ENCODE measurements around the gene STX18. TPM values are rescaled to one million over a fixed set of nuclear protein-coding genes. Genes with fewer than 3 reads are reported as not detected.

STX18 gene
- total and polyA plus RNA-seq, 2 experiments from 2014 or later = 15.9 to 18.1 TPM

DNA sequence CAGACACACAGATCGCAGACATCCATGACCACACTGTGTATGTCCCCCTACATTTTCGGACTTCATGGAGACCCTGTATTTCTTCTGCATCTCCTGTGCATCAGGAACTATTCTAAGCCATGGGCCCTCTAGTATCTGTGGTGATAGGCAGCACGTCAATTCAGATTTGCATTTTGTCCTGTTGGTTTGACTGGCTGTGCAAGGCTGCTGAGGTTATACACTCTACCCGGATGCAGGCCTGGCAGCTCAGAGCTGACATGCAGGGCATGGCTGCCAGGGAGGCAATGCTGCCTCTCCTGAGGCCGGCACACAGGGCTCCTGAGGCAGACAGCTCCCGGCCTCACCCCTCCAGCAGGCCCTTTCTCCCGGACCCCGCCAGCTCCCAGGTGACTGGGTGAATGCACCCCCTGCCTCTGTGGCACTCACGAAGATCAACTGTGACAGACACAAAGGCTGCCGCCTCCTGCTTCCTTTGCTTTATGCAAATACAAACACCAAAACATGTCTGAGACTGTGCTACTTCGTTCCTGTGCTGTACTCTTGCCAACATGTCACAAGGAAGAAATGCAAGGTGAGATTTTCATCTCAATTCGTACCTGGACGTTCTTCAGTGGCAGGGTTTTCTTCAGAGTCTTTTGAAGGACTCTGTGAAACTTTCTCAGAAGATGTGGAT is 103.9 kb downstream of the STX18 start (continued):
- TF ChIP-seq CREB1 (CRISPR knock-in tag; IDR thresholded peaks at IDR 0.05; ENCODE audit: low read depth) = no peak

DNA sequence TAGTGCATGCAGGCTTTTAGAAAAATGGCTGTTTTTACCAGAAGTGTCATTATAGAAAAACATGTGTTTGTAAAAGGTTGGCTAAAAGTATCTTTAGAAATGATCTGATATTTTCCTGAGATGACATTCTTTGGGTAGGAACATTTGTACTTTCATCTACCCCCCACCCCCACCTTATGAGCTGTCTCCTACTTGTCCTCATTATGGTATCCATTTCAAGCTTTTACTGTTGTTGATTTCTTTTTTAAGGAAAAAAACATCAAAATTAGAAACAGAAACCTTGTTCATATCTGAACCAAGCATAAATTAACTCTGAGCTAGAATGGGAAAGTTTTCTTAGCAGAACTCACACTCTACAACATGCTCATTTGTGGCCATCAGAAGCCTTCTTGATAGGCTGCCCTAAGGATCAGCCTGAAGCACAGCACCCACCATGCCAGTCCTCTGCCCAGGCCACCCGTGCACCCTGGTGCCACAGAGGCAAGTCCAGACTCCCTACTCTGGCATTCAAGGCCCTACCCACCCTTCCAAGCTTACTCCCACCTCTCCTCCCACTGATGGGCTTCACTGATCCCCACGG is 105.5 kb downstream of the STX18 start:
- Histone ChIP-seq H3K27me3 (ENCODE audit: insufficient read depth) (no peaks in the 10 kb centered on the region), H3K4me3 (no peak overlapping the region), H3K4me1 (ENCODE audit: insufficient read depth) (no peaks in the 10 kb centered on the region), H4K20me1 (replicated peaks; ENCODE audit: insufficient read depth) (no peaks in the 10 kb centered on the region), H3K27ac (ENCODE audit: low read depth) (no peak overlapping the region), H3K36me3 (ENCODE audit: insufficient read depth) (no peaks in the 10 kb centered on the region), H3F3A (replicated peaks; ENCODE audit: low read depth) (no peaks in the 10 kb centered on the region), H2AFZ (no peak overlapping the region), H3K4me2 (no peak overlapping the region), H3K9me2 (ENCODE audit: insufficient read depth) (no peaks in the 10 kb centered on the region), H3K79me2 (replicated peaks; ENCODE audit: insufficient read depth) (no peaks in the 10 kb centered on the region)
- Mint-ChIP-seq H3K9me3 (no peaks in the 10 kb centered on the region), H3K4me1 (no peaks in the 10 kb centered on the region; the same call in 1 of the 3 replicates), H3K4me3 (no peak overlapping the region), H3K27me3 (ENCODE audit: insufficient read depth, low read depth, poor library complexity) (peaks cover 6% of the 10 kb centered on the region), H3K27ac (no peak overlapping the region), H3K36me3 (ENCODE audit: low read depth) (0 out of 3 replicates have a peak, but pooled peaks cover 3% of the 10 kb centered on the region)
- ATAC-seq (no peak), DNase-seq (ENCODE audit: low spot score) (no peak)
- TF ChIP-seq NANOG (IDR thresholded peaks at IDR 0.05; ENCODE audit: borderline replicate concordance) (no peak), POLR2AphosphoS5 (IDR thresholded peaks at IDR 0.05; ENCODE audit: low read depth) (no peak), ZNF331 (CRISPR knock-in tag; IDR thresholded peaks at IDR 0.05; ENCODE audit: low read depth) (no peak), JUNB (IDR thresholded peaks at IDR 0.05; ENCODE audit: unreplicated experiment) (no peak), STAT1 (IDR thresholded peaks at IDR 0.05; ENCODE audit: unreplicated experiment) (no peak), EZH2 (IDR thresholded peaks at IDR 0.05; ENCODE audit: low read depth, unreplicated experiment) (no peak), CREB1 (CRISPR knock-in tag; IDR thresholded peaks at IDR 0.05; ENCODE audit: low read depth) (no peak), EZH2phosphoT487 (IDR thresholded peaks at IDR 0.05; ENCODE audit: unreplicated experiment) (no peak), ZNF114 (CRISPR knock-in tag; IDR thresholded peaks at IDR 0.05) (no peak)
- TF ChIP-seq, protein P1, sequence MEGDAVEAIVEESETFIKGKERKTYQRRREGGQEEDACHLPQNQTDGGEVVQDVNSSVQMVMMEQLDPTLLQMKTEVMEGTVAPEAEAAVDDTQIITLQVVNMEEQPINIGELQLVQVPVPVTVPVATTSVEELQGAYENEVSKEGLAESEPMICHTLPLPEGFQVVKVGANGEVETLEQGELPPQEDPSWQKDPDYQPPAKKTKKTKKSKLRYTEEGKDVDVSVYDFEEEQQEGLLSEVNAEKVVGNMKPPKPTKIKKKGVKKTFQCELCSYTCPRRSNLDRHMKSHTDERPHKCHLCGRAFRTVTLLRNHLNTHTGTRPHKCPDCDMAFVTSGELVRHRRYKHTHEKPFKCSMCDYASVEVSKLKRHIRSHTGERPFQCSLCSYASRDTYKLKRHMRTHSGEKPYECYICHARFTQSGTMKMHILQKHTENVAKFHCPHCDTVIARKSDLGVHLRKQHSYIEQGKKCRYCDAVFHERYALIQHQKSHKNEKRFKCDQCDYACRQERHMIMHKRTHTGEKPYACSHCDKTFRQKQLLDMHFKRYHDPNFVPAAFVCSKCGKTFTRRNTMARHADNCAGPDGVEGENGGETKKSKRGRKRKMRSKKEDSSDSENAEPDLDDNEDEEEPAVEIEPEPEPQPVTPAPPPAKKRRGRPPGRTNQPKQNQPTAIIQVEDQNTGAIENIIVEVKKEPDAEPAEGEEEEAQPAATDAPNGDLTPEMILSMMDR (conservative IDR thresholded peaks at IDR 0.05; ENCODE audit: low read depth in 2 of 2) = no peak
- TF ChIP-seq, protein P2, sequence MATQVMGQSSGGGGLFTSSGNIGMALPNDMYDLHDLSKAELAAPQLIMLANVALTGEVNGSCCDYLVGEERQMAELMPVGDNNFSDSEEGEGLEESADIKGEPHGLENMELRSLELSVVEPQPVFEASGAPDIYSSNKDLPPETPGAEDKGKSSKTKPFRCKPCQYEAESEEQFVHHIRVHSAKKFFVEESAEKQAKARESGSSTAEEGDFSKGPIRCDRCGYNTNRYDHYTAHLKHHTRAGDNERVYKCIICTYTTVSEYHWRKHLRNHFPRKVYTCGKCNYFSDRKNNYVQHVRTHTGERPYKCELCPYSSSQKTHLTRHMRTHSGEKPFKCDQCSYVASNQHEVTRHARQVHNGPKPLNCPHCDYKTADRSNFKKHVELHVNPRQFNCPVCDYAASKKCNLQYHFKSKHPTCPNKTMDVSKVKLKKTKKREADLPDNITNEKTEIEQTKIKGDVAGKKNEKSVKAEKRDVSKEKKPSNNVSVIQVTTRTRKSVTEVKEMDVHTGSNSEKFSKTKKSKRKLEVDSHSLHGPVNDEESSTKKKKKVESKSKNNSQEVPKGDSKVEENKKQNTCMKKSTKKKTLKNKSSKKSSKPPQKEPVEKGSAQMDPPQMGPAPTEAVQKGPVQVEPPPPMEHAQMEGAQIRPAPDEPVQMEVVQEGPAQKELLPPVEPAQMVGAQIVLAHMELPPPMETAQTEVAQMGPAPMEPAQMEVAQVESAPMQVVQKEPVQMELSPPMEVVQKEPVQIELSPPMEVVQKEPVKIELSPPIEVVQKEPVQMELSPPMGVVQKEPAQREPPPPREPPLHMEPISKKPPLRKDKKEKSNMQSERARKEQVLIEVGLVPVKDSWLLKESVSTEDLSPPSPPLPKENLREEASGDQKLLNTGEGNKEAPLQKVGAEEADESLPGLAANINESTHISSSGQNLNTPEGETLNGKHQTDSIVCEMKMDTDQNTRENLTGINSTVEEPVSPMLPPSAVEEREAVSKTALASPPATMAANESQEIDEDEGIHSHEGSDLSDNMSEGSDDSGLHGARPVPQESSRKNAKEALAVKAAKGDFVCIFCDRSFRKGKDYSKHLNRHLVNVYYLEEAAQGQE (IDR thresholded peaks at IDR 0.05; ENCODE audit: unreplicated experiment) = no peak
- TF ChIP-seq, protein P3, sequence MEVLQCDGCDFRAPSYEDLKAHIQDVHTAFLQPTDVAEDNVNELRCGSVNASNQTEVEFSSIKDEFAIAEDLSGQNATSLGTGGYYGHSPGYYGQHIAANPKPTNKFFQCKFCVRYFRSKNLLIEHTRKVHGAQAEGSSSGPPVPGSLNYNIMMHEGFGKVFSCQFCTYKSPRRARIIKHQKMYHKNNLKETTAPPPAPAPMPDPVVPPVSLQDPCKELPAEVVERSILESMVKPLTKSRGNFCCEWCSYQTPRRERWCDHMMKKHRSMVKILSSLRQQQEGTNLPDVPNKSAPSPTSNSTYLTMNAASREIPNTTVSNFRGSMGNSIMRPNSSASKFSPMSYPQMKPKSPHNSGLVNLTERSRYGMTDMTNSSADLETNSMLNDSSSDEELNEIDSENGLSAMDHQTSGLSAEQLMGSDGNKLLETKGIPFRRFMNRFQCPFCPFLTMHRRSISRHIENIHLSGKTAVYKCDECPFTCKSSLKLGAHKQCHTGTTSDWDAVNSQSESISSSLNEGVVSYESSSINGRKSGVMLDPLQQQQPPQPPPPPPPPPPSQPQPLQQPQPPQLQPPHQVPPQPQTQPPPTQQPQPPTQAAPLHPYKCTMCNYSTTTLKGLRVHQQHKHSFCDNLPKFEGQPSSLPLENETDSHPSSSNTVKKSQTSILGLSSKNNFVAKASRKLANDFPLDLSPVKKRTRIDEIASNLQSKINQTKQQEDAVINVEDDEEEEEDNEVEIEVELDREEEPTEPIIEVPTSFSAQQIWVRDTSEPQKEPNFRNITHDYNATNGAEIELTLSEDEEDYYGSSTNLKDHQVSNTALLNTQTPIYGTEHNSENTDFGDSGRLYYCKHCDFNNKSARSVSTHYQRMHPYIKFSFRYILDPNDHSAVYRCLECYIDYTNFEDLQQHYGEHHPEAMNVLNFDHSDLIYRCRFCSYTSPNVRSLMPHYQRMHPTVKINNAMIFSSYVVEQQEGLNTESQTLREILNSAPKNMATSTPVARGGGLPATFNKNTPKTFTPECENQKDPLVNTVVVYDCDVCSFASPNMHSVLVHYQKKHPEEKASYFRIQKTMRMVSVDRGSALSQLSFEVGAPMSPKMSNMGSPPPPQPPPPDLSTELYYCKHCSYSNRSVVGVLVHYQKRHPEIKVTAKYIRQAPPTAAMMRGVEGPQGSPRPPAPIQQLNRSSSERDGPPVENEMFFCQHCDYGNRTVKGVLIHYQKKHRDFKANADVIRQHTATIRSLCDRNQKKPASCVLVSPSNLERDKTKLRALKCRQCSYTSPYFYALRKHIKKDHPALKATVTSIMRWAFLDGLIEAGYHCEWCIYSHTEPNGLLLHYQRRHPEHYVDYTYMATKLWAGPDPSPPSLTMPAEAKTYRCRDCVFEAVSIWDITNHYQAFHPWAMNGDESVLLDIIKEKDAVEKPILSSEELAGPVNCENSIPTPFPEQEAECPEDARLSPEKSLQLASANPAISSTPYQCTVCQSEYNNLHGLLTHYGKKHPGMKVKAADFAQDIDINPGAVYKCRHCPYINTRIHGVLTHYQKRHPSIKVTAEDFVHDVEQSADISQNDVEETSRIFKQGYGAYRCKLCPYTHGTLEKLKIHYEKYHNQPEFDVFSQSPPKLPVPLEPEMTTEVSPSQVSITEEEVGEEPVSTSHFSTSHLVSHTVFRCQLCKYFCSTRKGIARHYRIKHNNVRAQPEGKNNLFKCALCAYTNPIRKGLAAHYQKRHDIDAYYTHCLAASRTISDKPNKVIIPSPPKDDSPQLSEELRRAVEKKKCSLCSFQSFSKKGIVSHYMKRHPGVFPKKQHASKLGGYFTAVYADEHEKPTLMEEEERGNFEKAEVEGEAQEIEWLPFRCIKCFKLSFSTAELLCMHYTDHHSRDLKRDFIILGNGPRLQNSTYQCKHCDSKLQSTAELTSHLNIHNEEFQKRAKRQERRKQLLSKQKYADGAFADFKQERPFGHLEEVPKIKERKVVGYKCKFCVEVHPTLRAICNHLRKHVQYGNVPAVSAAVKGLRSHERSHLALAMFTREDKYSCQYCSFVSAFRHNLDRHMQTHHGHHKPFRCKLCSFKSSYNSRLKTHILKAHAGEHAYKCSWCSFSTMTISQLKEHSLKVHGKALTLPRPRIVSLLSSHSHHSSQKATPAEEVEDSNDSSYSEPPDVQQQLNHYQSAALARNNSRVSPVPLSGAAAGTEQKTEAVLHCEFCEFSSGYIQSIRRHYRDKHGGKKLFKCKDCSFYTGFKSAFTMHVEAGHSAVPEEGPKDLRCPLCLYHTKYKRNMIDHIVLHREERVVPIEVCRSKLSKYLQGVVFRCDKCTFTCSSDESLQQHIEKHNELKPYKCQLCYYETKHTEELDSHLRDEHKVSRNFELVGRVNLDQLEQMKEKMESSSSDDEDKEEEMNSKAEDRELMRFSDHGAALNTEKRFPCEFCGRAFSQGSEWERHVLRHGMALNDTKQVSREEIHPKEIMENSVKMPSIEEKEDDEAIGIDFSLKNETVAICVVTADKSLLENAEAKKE (CRISPR knock-in tag; IDR thresholded peaks at IDR 0.05) = no peak
